GM12891 (cell line): ENCODE results near the gene SLK.

Source experiments
- DNase-seq: peaks from one replicate; pipeline ENCODE4 v3.0.0; 2011; ENCODE audit warnings: low spot score; ENCODE audit not compliant: insufficient read length
- FAIRE-seq: peaks from 2 replicates; lab custom pipeline; 2011; peaks lifted over from hg19 to GRCh38; lab: Jason Lieb, UNC
- PAX5 ChIP-seq: IDR thresholded peaks from 2 replicates; pipeline ENCODE4 v1.6.1; 2011; ENCODE audit warnings: low read length, moderate library complexity, mild to moderate bottlenecking; ENCODE audit not compliant: insufficient read depth, severe bottlenecking
- POLR2A ChIP-seq: IDR thresholded peaks from 2 replicates; pipeline ENCODE4 v1.6.1; 2011; ENCODE audit warnings: low read depth, low read length, control low read depth
- POLR2AphosphoS5 ChIP-seq: IDR thresholded peaks from 2 replicates; pipeline ENCODE4 v1.6.1; 2011; ENCODE audit warnings: low read depth, low read length, control low read depth
- POU2F2 ChIP-seq: IDR thresholded peaks from 2 replicates; pipeline ENCODE4 v1.6.1; 2011; ENCODE audit warnings: low read depth, mild to moderate bottlenecking, control low read depth, low read length, moderate library complexity
- SPI1 ChIP-seq: IDR thresholded peaks from 2 replicates; pipeline ENCODE4 v1.6.1; 2011; ENCODE audit warnings: low read depth, low read length, control low read depth
- TAF1 ChIP-seq: IDR thresholded peaks from 2 replicates; pipeline ENCODE4 v1.6.1; 2011; ENCODE audit warnings: low read depth, low read length, control low read depth

The SLK gene

GRCh38 chr10:104043185-104043830, 76.4 kb downstream of the SLK start:
- FAIRE-seq (no peak), DNase-seq (no peak)
- TF ChIP-seq POU2F2 (no peak), PAX5 (no peak), TAF1 (no peak), SPI1 (no peak), POLR2AphosphoS5 (no peak), POLR2A (no peak)

DNA sequence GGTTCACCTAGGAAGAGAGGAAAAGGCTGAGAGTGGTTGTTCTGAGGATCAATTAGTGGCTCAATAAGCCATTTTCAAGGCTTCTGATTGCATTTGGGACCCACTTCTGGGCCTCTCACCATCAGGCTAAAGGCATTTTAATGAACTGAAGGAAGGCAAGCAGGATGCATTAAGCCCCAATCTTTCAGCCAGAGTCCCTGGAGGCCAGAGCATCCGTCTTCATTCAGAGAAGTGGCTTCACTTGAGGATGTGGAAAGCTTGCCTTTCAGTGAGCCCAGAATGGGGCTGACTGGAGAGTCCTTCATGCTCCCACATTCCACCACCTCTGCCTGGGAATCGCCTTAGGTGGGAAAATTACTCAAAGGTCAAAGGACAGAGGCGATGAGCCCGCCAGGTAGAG, 76.9 kb downstream of the SLK start:
- DNase-seq = no peak
- TF ChIP-seq SPI1 (no peak), TAF1 (no peak)
- FAIRE-seq = no peak

- TF ChIP-seq POLR2A (no peak), POU2F2 (no peak), POLR2AphosphoS5 (no peak)
- no peak for FAIRE-seq
- DNase-seq = no peak
Observed at GRCh38 chr10:104045151-104046089, 78.5 kb downstream of the SLK start.

DNA sequence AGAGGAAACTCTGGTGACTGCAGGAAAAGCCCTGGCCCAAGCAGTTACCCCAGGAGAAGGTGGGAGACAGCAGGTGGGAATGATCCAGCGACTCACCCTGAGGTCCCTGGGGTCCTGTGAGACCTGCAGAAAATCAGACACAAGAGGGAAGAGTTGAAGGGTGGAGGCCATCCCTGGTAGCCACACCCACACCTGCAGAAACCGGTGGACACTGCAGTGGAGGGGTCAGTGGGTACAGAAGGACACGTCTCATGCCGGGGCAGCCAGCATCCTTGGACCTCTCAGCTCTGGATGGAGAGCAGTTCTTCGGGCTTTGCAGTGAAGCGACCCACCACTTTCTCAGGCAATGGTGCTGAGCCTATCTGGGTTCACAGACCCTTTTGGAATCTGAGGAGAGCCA, 79.7 kb downstream of the SLK start:
- FAIRE-seq (no peak), DNase-seq (no peak)
- no peak for TF ChIP-seq TAF1
- TF ChIP-seq SPI1 = no peak
- no peak for TF ChIP-seq POU2F2
- TF ChIP-seq PAX5 = no peak
- TF ChIP-seq POLR2AphosphoS5 = no peak
- TF ChIP-seq POLR2A = no peak

DNA sequence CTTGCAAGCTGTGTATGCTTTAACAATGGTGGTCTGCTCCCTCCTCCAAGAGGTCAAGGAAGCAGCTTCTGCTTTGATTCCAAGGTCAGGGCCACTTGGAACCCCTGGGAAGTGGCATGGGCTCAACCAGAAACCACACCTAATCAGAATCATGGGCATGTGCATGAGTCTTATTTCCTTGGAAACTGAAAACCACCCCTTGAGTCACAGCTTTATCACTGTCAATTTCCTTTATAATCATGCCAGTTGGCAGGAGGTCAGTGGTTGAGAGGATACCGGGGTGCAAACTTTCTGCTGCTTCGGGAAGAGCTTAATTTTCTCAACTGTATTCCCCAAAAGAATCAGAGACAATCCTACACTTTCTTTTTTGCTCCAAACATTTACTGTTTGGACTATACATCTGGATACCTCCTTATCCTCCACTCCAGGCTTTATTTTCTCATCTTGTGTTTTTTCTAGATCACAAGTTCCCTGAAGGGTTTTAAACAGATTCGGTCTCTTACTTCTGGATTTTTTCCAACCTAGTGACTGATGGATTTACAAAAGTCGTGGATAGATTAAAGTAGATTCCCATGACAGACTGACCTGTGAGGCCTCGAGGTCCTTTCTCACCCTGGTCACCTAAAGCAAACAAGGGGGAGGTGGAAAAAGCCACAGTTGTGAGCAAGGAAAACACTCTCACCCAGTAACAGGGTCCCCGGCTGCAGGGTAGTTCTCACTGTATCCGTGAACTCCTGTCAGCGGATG, 82.7 kb downstream of the SLK start:
- DNase-seq (no peak), FAIRE-seq (no peak)
- TF ChIP-seq PAX5 = no peak
- no peak for TF ChIP-seq TAF1
- no peak for TF ChIP-seq POLR2A
- no peak for TF ChIP-seq SPI1
- TF ChIP-seq POLR2AphosphoS5 = no peak

GRCh38 chr10:104052431-104052830, 85.5 kb downstream of the SLK start:
- FAIRE-seq (no peak), DNase-seq (no peak)
- no peak for TF ChIP-seq TAF1
- no peak for TF ChIP-seq SPI1
- TF ChIP-seq POLR2AphosphoS5 = no peak

DNA sequence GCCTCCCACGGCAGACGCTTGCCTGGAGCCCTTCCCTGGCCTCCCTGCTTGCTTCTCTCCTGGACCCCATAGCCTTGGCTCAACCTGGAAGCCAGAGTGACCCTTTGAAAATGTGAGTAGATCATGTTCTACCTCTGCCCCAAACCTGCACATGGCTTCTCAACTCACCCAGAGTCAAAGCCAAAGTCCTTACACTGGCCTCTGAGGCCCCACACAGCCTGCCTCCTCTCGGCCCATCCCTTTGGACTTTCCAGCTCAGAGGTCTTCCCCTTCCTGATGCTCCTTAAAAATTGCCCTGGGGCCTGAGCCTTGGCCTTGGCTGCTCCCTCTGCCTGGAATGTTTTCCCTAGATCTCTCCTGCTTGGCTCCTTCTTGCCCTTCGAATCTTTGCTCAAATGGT, 86.3 kb downstream of the SLK start:
- DNase-seq = no peak
- FAIRE-seq = no peak
- no peak for TF ChIP-seq POU2F2
- TF ChIP-seq TAF1 = no peak
- TF ChIP-seq POLR2A = no peak
- no peak for TF ChIP-seq PAX5
- TF ChIP-seq SPI1 = no peak
- no peak for TF ChIP-seq POLR2AphosphoS5

DNA sequence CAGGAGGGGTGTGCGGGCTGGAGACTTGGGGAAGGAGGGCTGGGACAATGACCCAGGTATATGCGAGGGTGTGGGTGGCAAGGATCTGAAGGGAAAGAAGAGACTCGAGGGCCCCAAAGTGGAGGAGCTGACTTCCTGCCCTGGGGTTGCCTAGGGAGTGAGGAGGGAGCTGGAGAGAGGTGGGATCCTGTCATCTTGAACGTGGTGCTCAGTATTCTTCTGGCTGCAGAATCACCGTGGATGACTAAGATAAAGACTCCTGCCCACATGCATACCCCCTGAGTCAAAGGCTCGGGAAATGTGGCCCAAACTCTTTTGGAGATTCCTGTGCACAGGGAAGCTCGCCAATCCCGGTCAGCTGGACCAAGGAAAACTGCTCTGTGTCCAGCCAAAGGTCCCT, 87.5 kb downstream of the SLK start:
- TF ChIP-seq POLR2AphosphoS5 = no peak
- no peak for TF ChIP-seq POU2F2
- TF ChIP-seq TAF1 = no peak
- no peak for TF ChIP-seq POLR2A
- TF ChIP-seq PAX5 = no peak
- TF ChIP-seq SPI1 = no peak
- DNase-seq (no peak), FAIRE-seq (no peak)

DNA sequence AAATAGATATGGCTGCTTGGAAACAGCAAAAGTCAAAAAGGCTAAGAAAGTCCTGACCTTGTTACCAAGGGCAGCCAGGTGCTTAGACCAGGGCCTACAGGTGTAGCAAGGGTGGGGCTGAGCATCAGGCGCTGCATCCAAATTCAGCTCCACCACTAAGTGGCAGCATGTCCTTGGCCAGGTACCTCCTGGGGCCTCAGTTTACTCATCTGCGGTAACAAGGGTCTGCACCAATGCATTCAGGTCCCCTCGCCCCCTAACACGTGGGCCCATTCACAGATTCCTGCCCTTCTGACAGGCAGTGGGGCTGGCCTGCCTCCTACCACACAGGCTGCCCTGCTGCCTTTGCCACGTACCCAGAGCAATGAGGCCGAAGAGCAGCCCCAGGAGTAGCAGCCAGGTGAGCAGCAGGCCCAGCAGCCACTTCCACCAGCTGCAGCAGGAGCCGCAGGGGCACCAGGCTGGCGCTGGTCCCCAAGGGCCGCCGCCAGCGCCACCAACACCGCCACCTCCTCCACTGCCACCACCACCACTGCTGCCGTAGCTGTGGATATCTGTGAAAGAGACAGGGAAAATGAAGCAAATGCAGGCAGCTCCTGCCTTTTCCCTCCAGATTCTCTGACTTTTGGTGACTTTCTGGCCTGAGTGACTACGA, 89.8 kb downstream of the SLK start:
- TF ChIP-seq PAX5 = no peak
- no peak for TF ChIP-seq SPI1
- TF ChIP-seq POLR2A = no peak
- no peak for TF ChIP-seq TAF1
- TF ChIP-seq POU2F2 = no peak
- TF ChIP-seq POLR2AphosphoS5 = no peak
- FAIRE-seq = no peak
- no peak for DNase-seq
